Measurements from ENCODE around the gene MAML2. TPM values are rescaled to one million over a fixed set of nuclear protein-coding genes. Genes with fewer than 3 reads are reported as not detected.

MAML2 gene
- total RNA-seq, 4 donors from 2014 or later: 34.3 to 58.8 (median 56.0) TPM

DNA sequence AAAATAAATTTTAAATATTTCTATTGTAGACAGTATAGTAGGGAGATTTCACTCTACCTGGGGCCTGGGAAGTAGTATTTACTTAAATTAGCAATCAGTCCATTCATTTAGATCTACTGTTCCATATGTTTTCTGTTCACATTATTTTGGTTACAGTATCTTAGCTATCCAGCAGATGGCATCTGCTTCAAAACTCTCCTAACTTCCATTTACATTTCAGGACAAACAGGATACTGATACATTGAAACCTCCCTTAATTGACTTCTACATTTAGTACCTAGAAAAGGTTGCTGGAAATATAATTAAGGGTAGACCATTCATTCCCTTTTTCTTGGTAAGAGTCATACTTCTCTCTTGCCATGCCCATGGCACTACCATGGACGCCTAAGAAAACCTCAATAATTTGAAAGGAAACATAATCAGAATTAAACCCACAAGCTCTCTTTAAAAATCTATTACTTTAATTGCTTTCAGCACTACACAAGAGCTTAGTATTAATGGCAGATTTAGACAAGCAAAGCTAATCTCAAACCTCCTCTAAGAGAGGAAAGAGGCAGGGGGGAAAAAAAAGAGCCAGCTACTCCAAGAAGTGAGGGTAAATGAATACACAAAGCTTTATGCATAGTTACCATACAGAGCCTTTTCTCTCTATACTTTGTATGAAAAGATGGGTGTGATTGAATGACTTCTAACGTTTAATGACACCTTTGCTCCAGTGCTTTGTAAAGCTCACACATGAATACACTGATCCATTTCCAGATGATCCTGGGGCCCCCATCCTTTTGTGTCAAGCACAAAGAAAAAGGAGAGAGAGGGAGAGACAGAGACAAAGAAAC lies 287.9 kb downstream of the MAML2 start:
- TF ChIP-seq, protein P1, sequence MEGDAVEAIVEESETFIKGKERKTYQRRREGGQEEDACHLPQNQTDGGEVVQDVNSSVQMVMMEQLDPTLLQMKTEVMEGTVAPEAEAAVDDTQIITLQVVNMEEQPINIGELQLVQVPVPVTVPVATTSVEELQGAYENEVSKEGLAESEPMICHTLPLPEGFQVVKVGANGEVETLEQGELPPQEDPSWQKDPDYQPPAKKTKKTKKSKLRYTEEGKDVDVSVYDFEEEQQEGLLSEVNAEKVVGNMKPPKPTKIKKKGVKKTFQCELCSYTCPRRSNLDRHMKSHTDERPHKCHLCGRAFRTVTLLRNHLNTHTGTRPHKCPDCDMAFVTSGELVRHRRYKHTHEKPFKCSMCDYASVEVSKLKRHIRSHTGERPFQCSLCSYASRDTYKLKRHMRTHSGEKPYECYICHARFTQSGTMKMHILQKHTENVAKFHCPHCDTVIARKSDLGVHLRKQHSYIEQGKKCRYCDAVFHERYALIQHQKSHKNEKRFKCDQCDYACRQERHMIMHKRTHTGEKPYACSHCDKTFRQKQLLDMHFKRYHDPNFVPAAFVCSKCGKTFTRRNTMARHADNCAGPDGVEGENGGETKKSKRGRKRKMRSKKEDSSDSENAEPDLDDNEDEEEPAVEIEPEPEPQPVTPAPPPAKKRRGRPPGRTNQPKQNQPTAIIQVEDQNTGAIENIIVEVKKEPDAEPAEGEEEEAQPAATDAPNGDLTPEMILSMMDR (IDR thresholded peaks at IDR 0.05; ENCODE audit: low read depth): no peak

DNA sequence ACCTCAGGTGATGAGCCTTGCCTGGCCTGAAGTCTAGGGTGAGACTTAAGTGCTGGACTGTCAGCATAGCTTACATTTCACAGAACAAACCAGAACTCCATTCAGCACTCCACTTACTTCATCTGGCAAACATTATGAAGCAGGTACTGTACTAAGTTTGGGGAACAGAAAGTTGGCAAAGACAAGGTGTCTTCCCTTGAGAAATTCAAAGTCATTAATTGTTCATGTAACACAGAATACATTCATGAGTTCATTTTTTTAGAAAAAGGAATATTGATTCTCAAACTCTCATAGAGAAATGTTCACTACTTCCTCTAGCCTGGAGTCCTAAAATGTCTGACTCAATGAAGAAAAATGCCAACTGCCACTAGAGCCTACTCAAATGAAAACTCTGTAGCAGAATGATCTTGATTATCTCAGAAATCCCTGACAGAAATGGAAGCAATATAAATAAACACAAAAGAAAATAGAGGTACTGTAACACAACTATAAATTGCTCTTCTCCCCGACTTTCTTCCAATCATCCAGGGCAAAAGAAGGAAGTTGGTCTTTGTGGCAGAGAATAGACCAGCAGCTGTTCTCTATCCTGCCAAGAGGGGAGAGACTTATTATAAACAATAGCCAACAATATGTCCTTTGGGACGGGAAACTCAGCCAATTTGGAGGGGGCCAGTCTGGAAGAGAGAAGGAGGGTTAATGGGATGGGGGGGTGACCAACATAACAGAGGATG lies 289.9 kb downstream of the MAML2 start:
- TF ChIP-seq, protein P1 (IDR thresholded peaks at IDR 0.05; ENCODE audit: low read depth): no peak

DNA sequence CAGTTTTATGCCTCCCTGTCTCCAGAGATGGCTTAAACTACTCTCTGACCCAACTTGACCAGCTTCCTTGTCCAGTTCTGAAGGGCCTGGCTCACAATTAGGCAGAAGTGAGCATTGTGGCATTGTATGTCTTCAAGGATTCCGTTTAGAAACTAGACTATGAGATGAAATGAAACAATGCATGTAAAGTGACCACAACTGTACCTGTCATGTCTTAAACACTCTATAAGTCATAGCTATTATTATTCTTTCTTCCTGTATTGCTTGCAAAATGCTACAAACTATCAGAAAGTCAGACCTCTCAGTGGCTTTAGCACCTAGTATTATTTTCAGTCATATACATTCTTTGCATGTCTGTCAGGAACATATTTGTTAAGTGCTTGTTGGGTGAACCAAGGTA lies 291.2 kb downstream of the MAML2 start:
- TF ChIP-seq, protein P1 (IDR thresholded peaks at IDR 0.05; ENCODE audit: low read depth): no peak

DNA sequence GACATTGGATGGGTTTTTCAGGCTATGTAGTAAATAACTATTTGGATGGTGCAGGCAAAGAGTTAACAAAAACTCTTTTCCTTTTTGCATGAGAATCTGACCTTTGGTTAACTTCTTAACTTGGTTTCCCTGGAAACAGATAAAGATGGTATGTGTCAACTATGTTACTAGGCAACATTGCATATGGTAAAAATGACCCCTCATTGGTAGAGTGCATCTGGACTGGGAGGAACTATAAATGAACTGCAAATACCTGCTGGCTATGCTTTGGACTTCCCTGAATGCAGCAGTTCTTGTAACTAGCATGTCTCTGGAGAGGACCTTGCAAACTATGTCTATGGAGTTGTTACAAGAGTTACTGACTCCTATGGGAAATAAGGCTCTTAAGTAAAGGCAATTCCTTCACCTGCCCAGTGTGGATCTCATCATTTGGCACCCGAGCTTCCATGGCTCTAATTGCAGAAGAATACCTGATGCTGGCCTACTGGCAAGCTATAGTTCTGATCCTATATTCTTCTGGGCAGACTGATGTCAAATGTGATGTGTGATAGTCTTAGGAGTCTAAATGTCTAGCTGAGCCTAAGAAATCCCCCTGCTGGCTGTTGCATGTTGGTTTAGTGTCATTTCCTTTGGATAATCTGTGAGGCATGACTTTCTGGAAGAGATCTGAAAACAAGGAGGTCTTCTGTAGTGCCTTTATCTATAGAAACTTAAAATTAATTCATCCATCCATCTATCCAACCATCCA lies 292.4 kb downstream of the MAML2 start:
- TF ChIP-seq, protein P1 (IDR thresholded peaks at IDR 0.05; ENCODE audit: low read depth): no peak

DNA sequence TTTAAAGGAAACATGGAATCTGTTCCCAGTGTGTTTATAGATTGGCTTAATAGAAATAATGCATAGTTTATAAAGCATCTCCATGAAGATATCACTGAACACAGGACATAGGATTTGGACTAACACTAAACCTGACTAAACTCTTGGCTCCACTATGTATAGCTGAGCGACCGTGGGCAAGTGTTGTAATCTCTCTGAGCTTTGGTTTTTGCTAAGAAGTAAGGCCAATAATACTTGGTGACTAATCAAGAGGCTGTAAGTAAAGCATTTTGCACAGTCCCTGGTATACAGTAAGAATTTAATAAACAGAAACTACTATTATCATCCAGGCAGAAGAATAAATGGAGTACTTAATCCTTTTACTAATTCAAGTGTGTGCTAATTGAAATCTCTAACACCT lies 293.6 kb downstream of the MAML2 start:
- TF ChIP-seq, protein P1 (IDR thresholded peaks at IDR 0.05; ENCODE audit: low read depth): no peak

DNA sequence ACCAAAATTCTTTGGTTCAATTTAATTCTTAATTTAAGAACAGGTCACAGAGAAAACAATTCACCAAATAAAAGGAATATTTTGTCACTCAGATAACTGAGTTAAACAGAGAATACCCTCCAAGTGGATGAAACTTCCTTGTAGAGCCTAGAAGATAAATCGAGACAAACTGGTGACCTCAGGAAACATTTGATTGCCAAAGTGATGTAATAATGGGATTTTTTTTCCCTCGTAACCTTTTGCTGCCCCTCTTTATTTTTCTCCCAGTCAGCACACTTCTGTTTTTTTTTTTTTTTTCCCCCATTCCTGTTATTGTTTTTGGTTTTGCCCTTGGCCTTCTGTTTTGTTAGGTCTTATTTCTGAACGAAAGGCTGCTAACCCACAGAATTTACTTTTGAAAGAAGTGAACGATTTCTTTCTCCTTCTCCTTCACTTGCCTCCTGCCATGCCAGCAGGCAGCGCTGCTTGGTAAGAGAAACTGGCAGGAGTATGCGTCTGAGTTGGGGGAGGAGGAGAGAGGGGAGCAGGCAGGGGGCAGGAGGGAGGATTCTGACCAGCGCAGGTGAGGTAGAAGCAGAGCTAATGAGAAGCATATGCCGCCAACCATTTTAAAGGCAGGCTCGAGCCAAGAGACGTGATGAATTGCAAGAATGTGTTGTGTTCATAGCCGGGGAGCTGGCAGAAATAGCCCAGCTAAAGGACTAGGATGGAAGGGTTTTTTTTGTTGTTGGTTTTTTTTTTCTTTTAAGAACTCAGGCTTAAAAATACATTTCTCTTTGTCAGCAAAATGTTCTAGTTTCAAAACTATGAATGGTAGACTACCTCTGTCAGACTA lies 297.2 kb downstream of the MAML2 start:
- TF ChIP-seq, protein P1 (IDR thresholded peaks at IDR 0.05; ENCODE audit: low read depth): no peak
